Measurements from ENCODE around the gene BCL7C.
"Not testable (repeated sequence)": the region's sequence is repeated elsewhere in the genome, so short reads cannot be mapped to it uniquely, and the experiment has no call there.

BCL7C gene

GRCh38 chr16:30893744-30894539 is at the start of gene BCL7C:
TSS of gene BCL7C (minus strand) at chr16:30894077. CDS start at chr16:30893944, 133 bp downstream.
- DNase-seq = peak; percentile 85 to 87

- DNase-seq = no peak
Measured at GRCh38 chr16:30942426-30942806, 48.5 kb upstream of the BCL7C start.

DNA sequence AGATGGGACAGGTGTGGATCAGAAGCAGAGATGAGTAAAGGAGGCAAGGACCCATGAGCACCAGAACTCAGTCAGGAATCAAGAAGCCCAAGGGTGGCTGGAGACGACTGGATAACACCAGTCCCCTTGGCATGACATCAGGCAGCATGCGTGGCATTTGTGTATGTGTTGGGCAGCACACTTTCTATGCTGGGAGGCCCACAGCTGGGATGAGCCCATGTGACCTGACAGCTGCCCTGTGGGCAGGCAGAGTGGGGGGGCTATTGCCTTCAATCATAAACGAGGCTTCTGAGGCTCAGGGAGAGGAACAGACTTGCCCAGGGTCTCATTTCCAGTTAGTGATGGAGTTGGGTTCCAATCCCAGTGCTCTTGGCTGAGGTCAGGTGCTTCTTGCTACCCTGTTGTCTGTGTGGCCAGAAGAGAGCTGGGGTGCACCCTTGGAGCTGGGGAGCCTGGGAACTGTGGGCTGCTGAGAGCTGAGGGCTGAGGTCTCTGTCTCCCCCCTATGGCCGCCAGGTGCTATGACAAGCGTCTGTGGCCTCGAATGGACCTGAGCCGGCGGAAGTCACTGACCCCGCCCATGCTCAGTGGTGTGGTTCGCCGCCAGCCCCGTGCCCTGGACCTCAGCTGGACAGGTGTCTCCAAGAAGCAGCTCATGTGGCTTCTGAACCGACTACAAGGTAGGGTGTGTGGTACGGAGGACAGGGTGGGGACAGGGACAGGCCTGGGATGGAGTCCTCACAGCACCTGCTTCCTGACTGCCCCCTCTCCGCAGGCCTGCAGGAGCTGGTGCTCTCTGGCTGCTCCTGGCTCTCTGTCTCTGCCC is 47.9 kb upstream of the BCL7C start:
- DNase-seq = peak; percentile 73 to 77

DNA sequence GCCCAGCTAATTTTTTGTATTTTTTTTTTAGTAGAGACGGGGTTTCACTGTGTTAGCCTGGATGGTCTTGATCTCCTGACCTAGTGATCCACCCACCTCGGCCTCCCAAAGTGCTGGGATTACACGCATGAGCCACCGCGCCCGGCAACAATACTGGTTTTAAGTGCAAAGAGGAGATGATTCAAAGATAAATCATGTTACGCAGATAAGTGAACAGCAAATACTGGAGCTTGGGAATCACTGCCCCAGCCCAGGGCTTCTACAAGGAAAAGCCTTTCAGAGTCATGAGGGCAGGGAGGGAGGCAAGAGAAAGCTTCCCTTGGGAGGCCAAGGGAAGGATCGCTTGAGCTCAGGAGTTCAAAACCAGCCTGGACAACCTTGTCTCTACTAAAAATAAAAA is 45.7 kb upstream of the BCL7C start:
- DNase-seq = not testable (repeated sequence)

DNA sequence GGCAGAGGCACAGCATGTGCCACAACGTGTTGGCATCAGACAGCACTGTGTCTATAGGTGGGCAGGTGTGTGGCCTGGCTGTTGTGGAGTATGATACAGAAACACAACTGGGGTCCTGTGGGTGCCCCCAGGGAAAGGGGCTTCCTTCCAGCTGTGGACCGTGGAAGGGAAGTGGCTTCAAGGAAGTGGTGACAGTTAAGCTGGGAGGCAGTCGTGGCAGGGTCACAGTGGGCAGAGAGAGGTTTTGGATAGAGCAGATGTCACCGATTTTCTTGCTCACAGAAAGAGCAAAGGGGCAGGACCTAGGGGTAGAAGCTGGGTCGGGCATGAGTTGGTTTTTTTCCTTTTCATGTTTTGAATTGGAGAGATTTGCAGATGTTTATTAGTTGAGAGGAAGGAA is 43.8 kb upstream of the BCL7C start:
- DNase-seq = no peak

- DNase-seq = peak; percentile 28 to 36
Measured at GRCh38 chr16:30934827-30935557, 41.1 kb upstream of the BCL7C start.

GRCh38 chr16:30931068-30931650 is 37.3 kb upstream of the BCL7C start:
- no peak for DNase-seq

- no peak for DNase-seq
Measured at GRCh38 chr16:30930160-30930571, 36.3 kb upstream of the BCL7C start.

DNA sequence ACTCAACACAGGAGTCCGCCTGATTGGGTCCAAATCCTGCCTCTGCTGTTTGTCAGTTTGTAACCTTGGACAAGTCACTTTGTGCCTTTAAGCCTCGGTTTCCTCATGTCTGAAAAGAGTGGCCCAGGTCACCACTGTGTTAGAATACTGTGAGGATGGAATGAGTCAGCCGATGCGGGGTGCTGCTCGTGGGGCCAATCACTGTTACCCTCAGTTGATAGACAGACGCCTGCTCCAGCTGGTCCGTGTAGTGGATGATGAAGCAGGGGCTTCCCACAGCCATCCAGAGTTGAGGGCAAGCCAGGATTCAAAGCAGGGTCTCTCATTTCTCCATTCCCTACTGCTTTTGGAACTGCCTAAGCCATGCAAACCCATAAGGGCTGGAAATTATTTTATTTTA is 35.3 kb upstream of the BCL7C start:
- no peak for DNase-seq

DNA sequence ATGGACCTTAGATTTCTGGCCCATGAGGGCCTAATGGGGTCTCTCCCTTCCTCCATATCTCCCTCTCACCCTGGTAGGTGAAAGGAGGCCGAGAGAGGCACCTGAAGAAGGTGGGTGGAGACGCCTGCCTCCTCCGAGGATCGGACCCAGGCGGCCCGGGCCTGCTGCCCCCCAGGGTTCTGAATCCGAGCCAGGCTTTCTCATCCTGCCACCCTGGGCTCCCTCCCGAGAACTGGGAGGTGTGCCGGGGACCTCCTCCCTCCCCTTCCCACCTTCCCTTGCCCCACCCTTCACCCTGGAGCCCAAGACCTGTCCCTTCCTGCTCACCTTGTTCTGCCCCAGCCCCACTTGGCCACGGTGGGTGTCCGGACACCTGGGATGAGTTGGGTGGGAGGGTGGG is 34.5 kb upstream of the BCL7C start:
- no peak for DNase-seq

DNA sequence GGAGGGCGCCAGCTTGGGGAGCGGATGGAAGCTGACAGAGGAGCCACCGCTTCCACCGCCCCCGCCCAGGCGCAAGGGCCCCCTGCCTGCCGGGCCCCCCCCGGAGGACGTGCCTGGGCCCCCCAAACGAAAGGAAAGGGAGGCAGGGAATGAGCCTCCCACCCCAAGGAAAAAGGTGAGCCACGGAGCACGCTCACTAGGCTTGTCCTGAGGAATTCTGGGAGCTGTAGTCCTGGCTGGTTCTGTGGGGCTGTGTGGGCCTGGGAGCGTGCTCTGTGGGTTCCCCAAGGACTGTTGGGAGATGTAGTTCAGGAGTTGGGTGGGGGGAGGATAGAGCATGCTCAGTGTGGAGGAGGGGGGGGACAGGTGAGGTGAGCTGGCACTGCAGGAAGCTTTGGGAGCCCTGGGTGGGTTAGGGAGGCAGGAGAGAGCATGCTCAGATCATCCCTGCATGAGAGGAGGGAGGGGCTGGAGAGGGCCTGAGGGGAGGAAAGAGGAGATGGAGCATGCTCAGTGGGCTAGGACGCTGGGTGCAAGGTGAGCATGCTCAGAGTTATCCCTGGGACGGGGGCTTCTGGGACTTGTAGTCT is 34.0 kb upstream of the BCL7C start:
- peak; percentile 46 to 53 for DNase-seq

- no peak for DNase-seq
Measured at GRCh38 chr16:30926937-30927788, 33.3 kb upstream of the BCL7C start.

GRCh38 chr16:30925995-30926811 is 32.3 kb upstream of the BCL7C start:
- DNase-seq = no peak

- no peak for DNase-seq
Measured at GRCh38 chr16:30925632-30925987, 31.7 kb upstream of the BCL7C start.

DNA sequence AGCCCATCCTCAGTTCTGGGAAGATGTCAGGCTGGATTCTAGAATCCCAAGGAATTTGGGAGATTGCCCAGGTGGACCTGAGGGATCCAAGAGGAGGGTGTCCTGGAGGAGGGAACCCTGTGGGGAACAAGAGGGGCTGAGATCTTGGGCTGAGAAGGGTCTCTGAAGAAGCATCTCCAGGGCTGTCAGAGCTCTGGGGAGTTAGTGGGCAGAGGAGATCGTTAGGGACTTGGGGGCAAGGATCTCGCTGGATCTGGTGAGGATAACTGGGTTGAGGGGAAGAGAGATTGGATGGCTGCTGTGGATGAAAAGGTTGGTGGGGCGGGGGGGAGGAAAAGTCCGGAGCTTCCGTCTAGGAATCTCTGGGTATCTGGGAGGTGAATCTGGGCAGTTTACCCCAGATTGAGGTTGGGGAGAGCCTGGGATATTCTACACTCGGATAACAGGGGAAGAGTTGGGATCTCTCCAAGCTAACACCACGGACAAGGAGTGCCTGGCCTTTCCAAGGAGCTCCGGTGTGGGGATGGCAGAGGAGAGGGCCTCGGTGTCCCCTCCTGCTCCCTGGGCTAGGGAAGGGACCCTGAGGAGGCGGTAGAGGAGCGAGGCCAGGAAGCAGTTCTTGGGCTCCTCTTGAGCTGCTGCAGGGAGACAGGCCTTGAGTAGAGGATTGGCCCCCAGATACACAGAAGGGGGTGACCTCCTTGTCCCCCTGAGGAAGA is 31.2 kb upstream of the BCL7C start:
- DNase-seq = no peak

- DNase-seq = no peak
Measured at GRCh38 chr16:30924076-30924912, 30.4 kb upstream of the BCL7C start.

- no peak for DNase-seq
Measured at GRCh38 chr16:30923554-30924075, 29.7 kb upstream of the BCL7C start, which contains the start of gene FBXL19. TSS of gene FBXL19 (plus strand) at chr16:30923572. CDS start at chr16:30925755, 2,183 bp downstream.

GRCh38 chr16:30922960-30923535 is 29.2 kb upstream of the BCL7C start:
- DNase-seq = peak; percentile 97 to 98
